Activated CD4-positive, alpha-beta T cell treated with anti-CD3 and anti-CD28 coated beads, Interleukin-2, amount 10 ng/mL, durations not matched to agents 24 days and 14 days (primary cell): ENCODE data around the gene CNTN2. TPM values are rescaled to one million over a fixed set of nuclear protein-coding genes. Genes with fewer than 3 reads are reported as not detected.
A peak's percentile ranks its signal among the peaks of the same experiment; 100 is the strongest.

Source experiments
- DNase-seq: peaks from one replicate; pipeline ENCODE4 v3.0.0; 2022
- H3K27ac Mint-ChIP-seq: one replicate; pipeline ENCODE4 v1.8.0; 2022; ENCODE audit warnings: mild to moderate bottlenecking, mixed read lengths
- H3K27me3 Mint-ChIP-seq: one replicate; pipeline ENCODE4 v1.8.0; 2022; ENCODE audit warnings: mixed read lengths
- H3K36me3 Mint-ChIP-seq: one replicate; pipeline ENCODE4 v1.8.0; 2022; ENCODE audit warnings: low read depth, mild to moderate bottlenecking, mixed read lengths
- H3K4me1 Mint-ChIP-seq: one replicate; pipeline ENCODE4 v1.8.0; 2021; ENCODE audit warnings: mixed read lengths
- H3K4me3 Mint-ChIP-seq: one replicate; pipeline ENCODE4 v1.8.0; 2022; ENCODE audit warnings: mild to moderate bottlenecking, moderate library complexity, mixed read lengths
- H3K9me3 Mint-ChIP-seq: one replicate; pipeline ENCODE4 v1.8.0; 2021; ENCODE audit warnings: mixed read lengths
- intact Hi-C: fragments of 100-400 bp; cut with micrococcal nuclease; formaldehyde crosslinking; loops from one replicate; pipeline ENCODE4 v1.15.1; 2023
- total RNA-seq: library from RNA; stranded (reverse); gene quantifications from 2 replicates; pipeline ENCODE4 v1.2.3, GENCODE V29; 2022

The CNTN2 gene
- total RNA-seq, 1 donor from 2014 or later: not detected

DNA sequence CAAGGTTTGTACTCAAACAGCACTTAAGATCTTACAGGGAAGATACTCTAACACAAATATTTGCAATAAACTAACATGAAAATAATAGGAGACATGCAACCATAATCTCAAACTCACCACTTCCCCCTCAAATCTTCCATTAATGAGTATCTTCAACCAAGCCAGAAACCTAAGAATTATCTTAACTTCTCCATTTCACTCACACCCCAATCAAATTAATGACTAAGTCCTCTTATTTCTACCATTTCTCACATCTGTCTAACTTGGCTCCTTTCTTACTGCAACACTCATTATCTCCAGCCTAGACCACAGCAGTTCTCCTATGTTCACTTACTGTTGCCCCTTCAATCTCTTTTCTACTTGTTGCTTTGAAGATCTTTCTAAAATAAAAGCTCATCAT, 68.3 kb downstream of the CNTN2 start:
- no peaks in the 10 kb centered on the region for H3K9me3 Mint-ChIP-seq
- no peaks in the 10 kb centered on the region for H3K27me3 Mint-ChIP-seq
- intact Hi-C loops: no loop called here
- H3K36me3 Mint-ChIP-seq: peaks cover 35% of the 10 kb centered on the region
- no peak for DNase-seq
- H3K4me3 Mint-ChIP-seq: no peak overlapping the region
- H3K27ac Mint-ChIP-seq: no peak overlapping the region
- H3K4me1 Mint-ChIP-seq: peaks cover 10% of the 10 kb centered on the region

DNA sequence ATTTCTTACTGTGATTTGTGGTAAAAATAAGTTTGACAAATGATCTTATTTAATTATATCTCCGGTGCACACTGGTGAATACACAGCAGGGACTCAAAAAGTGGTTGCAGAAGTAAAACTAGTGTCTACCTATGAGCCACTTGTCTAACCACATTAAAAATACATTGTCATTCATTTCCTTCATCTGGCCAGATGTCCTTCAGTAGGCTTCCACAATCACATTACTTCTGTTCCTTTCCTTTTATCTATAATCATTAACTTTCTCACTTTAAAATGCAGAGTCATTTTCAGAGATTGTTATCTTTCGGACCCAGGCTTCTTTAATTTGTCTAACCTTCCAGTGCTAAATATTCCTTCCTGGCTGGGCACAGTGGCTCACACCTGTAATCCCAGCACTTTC, 75.7 kb downstream of the CNTN2 start:
- Mint-ChIP-seq H3K4me3 (no peak overlapping the region), H3K9me3 (no peaks in the 10 kb centered on the region), H3K27me3 (no peaks in the 10 kb centered on the region), H3K27ac (no peak overlapping the region), H3K36me3 (peaks cover 28% of the 10 kb centered on the region), H3K4me1 (peaks cover 38% of the 10 kb centered on the region)
- DNase-seq: no peak
- intact Hi-C loops: no loop called here

DNA sequence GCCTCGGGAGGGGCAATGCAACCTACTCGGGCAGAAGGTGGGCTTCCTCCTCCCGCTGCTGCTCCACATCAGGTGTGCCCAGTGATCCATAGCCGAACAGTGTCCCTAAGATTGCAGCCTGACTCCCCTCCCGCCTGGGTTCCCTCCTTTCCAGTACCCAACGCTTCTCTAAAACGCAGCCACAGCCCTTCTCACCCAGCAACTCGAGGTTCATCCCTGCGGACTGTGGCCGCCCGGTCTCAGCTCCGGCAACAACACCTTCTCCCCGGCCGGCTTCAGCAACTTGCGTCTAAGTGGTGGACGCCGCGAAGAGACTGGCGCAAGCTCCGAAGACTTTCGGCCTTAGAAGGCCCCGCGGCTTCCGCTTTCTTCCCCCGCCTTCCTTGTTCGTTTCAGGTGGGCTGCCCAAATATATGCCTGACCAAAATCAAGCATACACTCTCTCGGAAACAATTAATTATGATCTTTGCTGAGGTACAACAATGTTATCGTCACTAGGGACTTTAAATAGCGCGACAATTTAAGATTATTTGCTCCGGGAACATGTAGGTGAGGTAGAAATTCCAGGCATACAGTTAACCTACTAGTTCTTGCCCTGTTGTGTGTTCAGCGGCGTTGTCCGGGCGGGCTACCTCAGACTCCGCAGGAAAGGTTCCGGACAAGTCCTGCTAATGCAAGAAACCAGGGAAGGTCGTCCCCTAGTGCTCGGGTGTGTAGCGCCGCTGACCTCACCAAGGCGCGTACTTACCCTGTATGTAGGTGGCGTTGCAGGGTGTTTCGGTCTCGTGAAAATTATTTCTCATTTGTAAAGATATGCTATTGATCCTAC, 78.9 kb downstream of the CNTN2 start, which contains the start of gene RBBP5:
Gene RBBP5 (minus strand): TSS at position 319 of the 829 bp plus-strand sequence. CDS start 105 bp downstream, at position 214.
- no peaks in the 10 kb centered on the region for H3K27me3 Mint-ChIP-seq
- peak within 1 kb of the TSS; percentile 98 for H3K4me3 Mint-ChIP-seq
- peak; percentile 98 for DNase-seq
- intact Hi-C loops: loop anchor here (1.0 to 5.0 kb wide), 7 partner anchors 19 to 1260 kb away; partner anchors contain the start of genes DSTYK and SNRPE
- H3K9me3 Mint-ChIP-seq: no peaks in the 10 kb centered on the region
- peak within 1 kb of the TSS; percentile 98 for H3K27ac Mint-ChIP-seq
- H3K36me3 Mint-ChIP-seq: peaks cover 14% of the 10 kb centered on the region
- H3K4me1 Mint-ChIP-seq: peaks cover 34% of the 10 kb centered on the region

DNA sequence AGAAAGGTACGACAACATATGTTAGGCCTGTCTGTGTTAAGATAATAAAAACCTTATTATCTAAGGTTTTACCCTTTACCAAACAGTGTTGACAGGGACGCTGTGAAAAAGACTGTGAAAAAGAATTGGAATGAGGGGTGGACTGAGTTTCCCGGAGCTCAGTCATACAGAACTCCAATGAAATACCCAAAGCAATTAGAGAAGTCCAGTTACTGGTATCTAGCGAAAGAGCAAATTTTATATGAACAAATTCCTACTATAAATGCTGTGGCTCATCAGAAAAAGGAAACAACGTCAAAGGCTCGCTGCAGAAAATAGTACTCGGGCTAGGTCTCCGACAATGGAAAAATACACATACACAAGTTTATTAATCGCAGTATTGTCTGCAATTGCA, 79.5 kb downstream of the CNTN2 start:
- no peaks in the 10 kb centered on the region for H3K27me3 Mint-ChIP-seq
- peaks cover 33% of the 10 kb centered on the region for H3K4me1 Mint-ChIP-seq
- no peaks in the 10 kb centered on the region for H3K9me3 Mint-ChIP-seq
- peaks cover 13% of the 10 kb centered on the region for H3K36me3 Mint-ChIP-seq
- H3K27ac Mint-ChIP-seq: peak overlapping the region; percentile 98
- intact Hi-C loops: loop anchor here (1.0 to 5.0 kb wide), 7 partner anchors 19 to 1260 kb away; partner anchors contain the start of genes DSTYK and SNRPE
- peak overlapping the region; percentile 98 for H3K4me3 Mint-ChIP-seq
- no peak for DNase-seq

DNA sequence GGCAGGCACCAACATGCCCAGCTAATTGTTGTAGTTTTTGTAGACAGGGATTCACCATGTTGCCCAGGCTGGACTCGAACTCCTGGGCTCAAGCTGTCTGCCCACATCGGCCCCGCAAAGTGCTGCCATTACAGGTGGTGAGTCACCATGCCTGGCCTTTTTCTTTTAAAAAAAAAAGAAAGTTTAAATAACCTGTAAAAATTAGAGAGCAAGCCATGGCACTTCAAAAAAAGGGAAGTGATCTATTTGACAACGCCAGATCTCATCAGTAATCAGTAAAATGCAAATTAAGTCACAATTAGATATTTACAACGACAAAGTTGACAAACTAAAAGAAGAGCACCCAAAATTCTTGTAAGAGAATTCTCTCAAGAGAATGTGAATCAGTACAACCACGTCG, 81.7 kb downstream of the CNTN2 start:
- peaks cover 25% of the 10 kb centered on the region for H3K4me1 Mint-ChIP-seq
- H3K27me3 Mint-ChIP-seq: no peaks in the 10 kb centered on the region
- no peak overlapping the region for H3K27ac Mint-ChIP-seq
- H3K4me3 Mint-ChIP-seq: no peak overlapping the region
- intact Hi-C loops: loop anchor here (5.0 kb wide), 1 partner anchor 1262 kb away; the partner anchor contains the start of gene SNRPE
- DNase-seq: no peak
- no peaks in the 10 kb centered on the region for H3K9me3 Mint-ChIP-seq
- H3K36me3 Mint-ChIP-seq: peaks cover 4% of the 10 kb centered on the region

DNA sequence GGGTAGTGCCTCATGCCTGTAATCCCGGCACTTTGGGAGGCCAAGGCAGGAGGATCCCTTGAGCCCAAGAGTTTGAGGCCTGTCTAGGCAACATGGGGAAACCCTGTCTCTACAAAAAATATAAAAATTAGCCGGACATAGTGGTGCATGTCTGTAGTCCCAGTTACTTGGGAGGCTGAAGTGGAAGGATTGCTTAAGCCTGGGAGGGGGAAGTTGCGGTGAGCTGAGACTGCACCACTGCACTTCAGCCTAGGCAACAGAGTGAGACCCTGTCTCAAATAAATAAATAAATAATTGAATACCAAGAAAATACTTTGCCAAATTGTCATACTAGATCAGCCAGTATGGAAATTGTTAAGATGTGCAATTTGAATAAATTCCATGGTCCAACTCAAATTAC, 84.6 kb downstream of the CNTN2 start:
- no peak for DNase-seq
- intact Hi-C loops: no loop called here
- H3K9me3 Mint-ChIP-seq: no peaks in the 10 kb centered on the region
- no peaks in the 10 kb centered on the region for H3K36me3 Mint-ChIP-seq
- no peak overlapping the region for H3K27ac Mint-ChIP-seq
- H3K4me3 Mint-ChIP-seq: no peak overlapping the region
- peaks cover 2% of the 10 kb centered on the region for H3K4me1 Mint-ChIP-seq
- H3K27me3 Mint-ChIP-seq: no peaks in the 10 kb centered on the region

Other genes starting within 250 kb of the CNTN2 start
- gene NFASC, start 172.3 kb upstream of the CNTN2 start, total RNA-seq: 0.17 and 0.21 TPM in 2 replicates
- 3.6 and 3.7 TPM in 2 replicates for gene TMEM81, start 41.2 kb downstream of the CNTN2 start, total RNA-seq
- gene RBBP5, start 78.8 kb downstream of the CNTN2 start, total RNA-seq: 24.0 and 27.2 TPM in 2 replicates
- gene DSTYK, start 168.5 kb downstream of the CNTN2 start, total RNA-seq: 26.7 and 27.6 TPM in 2 replicates
- gene TMCC2, start 184.7 kb downstream of the CNTN2 start, total RNA-seq: 19.9 and 20.9 TPM in 2 replicates